ENCODE measurements around the gene EXOG. TPM values are rescaled to one million over a fixed set of nuclear protein-coding genes. Genes with fewer than 3 reads are reported as not detected.

Gene EXOG, protein sequence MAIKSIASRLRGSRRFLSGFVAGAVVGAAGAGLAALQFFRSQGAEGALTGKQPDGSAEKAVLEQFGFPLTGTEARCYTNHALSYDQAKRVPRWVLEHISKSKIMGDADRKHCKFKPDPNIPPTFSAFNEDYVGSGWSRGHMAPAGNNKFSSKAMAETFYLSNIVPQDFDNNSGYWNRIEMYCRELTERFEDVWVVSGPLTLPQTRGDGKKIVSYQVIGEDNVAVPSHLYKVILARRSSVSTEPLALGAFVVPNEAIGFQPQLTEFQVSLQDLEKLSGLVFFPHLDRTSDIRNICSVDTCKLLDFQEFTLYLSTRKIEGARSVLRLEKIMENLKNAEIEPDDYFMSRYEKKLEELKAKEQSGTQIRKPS
- 9.2 to 31.5 TPM (median 14.4 TPM) in 5 replicates for total RNA-seq (2022; extraction: Qiagen RNA extraction; ENCODE audit: low read depth)

DNA sequence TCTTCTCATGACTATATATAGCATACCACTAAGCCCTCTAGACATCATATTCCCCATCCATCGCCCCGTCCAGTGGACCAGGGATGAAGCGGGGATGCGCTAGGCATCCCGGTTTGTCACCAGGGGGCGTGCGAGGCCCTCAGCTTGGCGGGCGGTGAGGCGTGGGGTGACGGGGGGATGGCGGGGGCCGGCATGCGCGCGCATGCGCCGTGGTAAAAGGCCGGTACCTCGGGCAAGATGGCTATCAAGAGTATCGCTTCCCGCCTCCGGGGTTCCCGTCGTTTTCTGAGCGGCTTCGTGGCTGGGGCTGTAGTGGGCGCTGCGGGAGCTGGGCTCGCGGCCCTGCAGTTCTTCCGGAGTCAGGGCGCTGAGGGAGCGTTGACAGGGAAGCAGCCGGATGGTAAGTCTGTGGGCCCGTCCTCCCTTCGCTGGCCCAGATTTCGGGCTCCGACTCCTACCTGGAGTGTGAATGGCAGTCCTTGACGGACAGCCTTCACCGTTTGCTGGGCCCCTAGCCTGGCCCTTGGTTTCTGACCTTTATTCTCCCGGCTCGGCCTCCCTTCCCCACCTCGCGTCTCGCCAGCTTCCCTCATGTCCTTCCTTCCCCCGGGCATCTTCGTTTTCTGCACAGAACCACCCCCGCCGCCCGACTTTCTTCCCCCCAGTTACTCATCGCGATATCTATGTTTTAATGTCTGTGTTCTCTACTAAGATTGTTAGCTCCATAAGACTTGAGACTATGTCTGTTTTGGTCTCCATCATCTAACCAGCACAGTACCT is at the start of gene EXOG:
Gene EXOG (plus strand): TSS at position 210 of the 780 bp plus-strand sequence. CDS start 28 bp downstream, at position 238.

DNA sequence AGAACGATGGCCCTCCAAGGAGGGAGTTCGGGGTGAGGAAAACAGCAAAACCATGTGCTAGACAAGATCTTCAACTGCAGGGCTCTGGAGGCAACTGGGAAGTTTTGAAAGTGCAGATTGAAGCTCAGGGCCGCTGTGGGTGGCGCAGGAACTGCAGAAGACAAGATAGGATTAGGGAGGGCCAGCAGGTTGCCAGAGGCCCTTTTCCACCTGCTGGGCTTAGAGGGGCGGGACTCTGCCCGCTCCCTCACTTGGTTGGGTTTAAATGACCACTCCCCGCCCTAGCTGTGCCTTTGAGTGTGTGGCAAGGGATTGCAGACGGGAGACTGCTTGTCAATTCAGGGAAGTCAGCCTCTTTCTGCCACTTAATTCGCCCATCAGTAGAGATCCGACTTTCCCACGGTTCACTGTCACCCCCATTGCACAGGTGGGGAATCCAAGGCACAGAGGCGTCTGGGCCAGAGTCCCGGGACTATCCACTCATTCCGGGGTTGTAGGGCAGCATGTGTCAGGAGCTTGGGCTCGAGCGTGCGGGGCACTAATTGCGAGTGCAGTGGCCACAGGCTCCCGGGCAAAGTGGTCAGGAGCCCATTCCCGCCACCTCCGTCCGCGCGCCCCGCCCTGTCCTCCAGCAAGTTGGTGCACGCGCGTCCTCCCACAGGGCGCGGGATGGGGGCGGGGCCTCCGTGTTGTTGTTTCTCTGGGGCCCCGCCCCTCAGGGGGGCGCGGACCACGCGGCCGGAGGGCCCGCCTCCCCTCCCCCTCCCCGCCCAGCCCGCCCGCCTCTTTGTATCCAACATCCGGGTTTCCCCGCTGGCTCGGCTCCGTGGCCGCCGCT is 42.8 kb upstream of the EXOG start, which contains the start of gene ACVR2B:
Gene ACVR2B (plus strand): TSS at position 816 of the 838 bp plus-strand sequence. CDS start 433 bp downstream, outside the sequence.

Other genes starting within 250 kb of the EXOG start
- 0.06 to 0.12 TPM (median 0.10 TPM) in 3 of 5 replicates, not detected in the others for gene SLC22A13, start 230.5 kb upstream of the EXOG start, total RNA-seq (2022; extraction: Qiagen RNA extraction; ENCODE audit: low read depth)
- 0.06 to 0.10 TPM in 2 of 5 replicates, not detected in the others for gene SLC22A14, start 214.0 kb upstream of the EXOG start, total RNA-seq (2022; extraction: Qiagen RNA extraction; ENCODE audit: low read depth)
- 3.5 to 5.5 TPM (median 4.4 TPM) in 5 replicates for gene XYLB, start 149.6 kb upstream of the EXOG start, total RNA-seq (2022; extraction: Qiagen RNA extraction; ENCODE audit: low read depth)
- gene ACVR2B, start 42.5 kb upstream of the EXOG start, total RNA-seq (2022; extraction: Qiagen RNA extraction; ENCODE audit: low read depth) = 2.2 to 3.2 TPM (median 2.7 TPM) in 5 replicates
- gene SCN5A, start 153.3 kb downstream of the EXOG start, total RNA-seq (2022; extraction: Qiagen RNA extraction; ENCODE audit: low read depth) = 0.70 to 1.4 TPM (median 0.76 TPM) in 5 replicates